ENCODE data around the gene KLHDC9.

Gene KLHDC9

DNA sequence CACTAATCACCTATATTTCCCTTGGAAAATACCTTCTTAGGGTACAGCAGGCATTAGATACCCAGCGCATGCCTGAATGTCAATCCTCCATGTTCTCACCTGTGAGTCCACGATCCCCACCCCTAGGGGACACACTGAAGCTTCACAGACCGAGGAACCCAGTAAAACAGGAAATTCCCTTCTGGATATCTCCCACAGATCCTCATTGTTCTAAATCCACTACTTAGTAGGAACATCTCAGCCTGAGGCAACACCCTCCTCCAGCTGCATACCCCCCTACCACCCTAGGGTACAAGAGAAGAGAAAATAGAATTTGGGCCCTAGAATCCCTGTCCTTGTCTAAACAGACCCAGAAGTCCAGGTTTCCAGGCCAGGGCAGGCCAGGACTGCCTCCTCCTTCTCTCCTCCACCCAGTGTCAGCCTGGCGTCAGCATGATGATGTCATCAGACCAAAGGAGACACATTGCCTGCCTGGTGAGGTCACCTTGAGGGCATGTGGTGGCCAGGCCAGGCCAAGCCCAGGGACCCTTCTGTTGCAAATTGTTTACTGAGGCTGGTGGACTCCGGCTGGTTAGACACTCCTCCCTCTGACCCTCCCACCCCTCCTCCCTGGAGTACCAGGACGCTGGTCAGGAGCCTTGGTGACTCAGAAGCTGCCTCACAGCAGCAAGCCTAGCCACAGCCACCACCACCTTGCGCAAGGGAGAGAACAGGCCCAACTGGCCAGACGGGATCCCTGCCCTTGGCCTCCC is 15.0 kb upstream of the KLHDC9 start:
- no peaks in the 10 kb centered on the region for H3K9me3 ChIP-seq (ENCODE audit: control insufficient read depth, insufficient read depth, low read length)
- no peak overlapping the region for H3K9ac ChIP-seq (ENCODE audit: low read depth, low read length)
- no peaks in the 10 kb centered on the region for H3K36me3 ChIP-seq (ENCODE audit: insufficient read depth, low read length)
- peaks cover 21% of the 10 kb centered on the region; the same call in 1 of the 2 replicates for H3K4me1 ChIP-seq (ENCODE audit: insufficient read depth, low read length)

DNA sequence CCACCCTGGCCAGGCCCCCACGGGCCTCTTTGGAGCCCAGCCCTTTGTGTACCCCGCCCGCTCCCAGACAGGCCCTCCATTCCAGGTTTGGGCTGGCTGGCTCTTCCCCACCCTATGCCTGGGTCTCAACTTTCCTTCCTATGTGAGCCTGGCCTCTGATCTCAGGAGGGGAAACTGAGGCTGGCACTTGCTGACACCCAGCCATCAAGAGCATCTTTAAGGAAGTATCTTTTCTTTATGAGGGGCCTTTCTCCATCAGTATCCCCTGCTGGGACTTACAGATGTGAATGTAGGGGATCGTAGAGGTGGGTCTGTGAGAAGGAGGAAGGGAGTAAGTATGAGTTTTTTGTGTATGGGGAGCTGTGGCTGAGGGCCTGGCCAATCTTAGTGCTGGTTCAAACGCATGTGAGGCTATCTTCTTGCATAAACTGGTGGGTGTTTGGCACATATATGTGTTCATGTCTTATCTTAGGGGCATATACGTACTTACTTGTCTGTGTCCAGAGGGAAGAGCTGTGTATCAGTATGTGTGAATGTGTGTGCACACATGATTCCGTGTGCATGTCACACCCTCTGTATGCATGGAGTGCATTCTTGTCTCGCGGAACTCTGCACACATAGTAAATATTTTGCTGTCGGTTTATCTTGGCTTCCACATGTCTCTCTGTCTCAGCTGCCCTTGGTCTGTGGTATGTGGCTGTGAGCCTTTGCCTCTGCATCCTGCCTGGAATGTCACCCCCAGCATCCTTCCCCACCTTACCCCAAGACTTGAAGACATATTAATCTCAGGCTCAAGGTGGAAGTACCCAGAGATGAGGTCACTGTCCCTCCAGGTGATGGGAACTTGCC is 14.2 kb upstream of the KLHDC9 start:
- peaks cover 21% of the 10 kb centered on the region; the same call in 1 of the 2 replicates for H3K4me1 ChIP-seq (ENCODE audit: insufficient read depth, low read length)
- H3K9me3 ChIP-seq (ENCODE audit: control insufficient read depth, insufficient read depth, low read length), result no peaks in the 10 kb centered on the region
- no peaks in the 10 kb centered on the region for H3K36me3 ChIP-seq (ENCODE audit: insufficient read depth, low read length)
- H3K9ac ChIP-seq (ENCODE audit: low read depth, low read length), result no peak overlapping the region

- Histone ChIP-seq H3K4me1 (ENCODE audit: insufficient read depth, low read length) (peaks cover 21% of the 10 kb centered on the region; the same call in 1 of the 2 replicates), H3K9me3 (ENCODE audit: control insufficient read depth, insufficient read depth, low read length) (no peaks in the 10 kb centered on the region), H3K9ac (ENCODE audit: low read depth, low read length) (no peak overlapping the region), H3K36me3 (ENCODE audit: insufficient read depth, low read length) (no peaks in the 10 kb centered on the region)
Measured at GRCh38 chr1:161084597-161084988, 13.6 kb upstream of the KLHDC9 start.

GRCh38 chr1:161085165-161085564 is 13.0 kb upstream of the KLHDC9 start:
- Histone ChIP-seq H3K9ac (ENCODE audit: low read depth, low read length) (no peak overlapping the region), H3K4me1 (ENCODE audit: insufficient read depth, low read length) (peaks cover 21% of the 10 kb centered on the region; the same call in 1 of the 2 replicates), H3K9me3 (ENCODE audit: control insufficient read depth, insufficient read depth, low read length) (no peaks in the 10 kb centered on the region), H3K36me3 (ENCODE audit: insufficient read depth, low read length) (no peaks in the 10 kb centered on the region)

- Histone ChIP-seq H3K4me1 (ENCODE audit: insufficient read depth, low read length) (peaks cover 21% of the 10 kb centered on the region; the same call in 1 of the 2 replicates), H3K9me3 (ENCODE audit: control insufficient read depth, insufficient read depth, low read length) (no peaks in the 10 kb centered on the region), H3K9ac (ENCODE audit: low read depth, low read length) (no peak overlapping the region), H3K36me3 (ENCODE audit: insufficient read depth, low read length) (no peaks in the 10 kb centered on the region)
Measured at GRCh38 chr1:161086457-161086856, 11.7 kb upstream of the KLHDC9 start.

GRCh38 chr1:161088587-161089110 is 9.5 kb upstream of the KLHDC9 start:
- Histone ChIP-seq H3K9ac (ENCODE audit: low read depth, low read length) (no peak overlapping the region), H3K4me1 (ENCODE audit: insufficient read depth, low read length) (peaks cover 16% of the 10 kb centered on the region; the same call in 1 of the 2 replicates), H3K9me3 (ENCODE audit: control insufficient read depth, insufficient read depth, low read length) (no peaks in the 10 kb centered on the region), H3K36me3 (ENCODE audit: insufficient read depth, low read length) (no peaks in the 10 kb centered on the region)

GRCh38 chr1:161089251-161089924 is 8.8 kb upstream of the KLHDC9 start, which contains the start of gene NECTIN4:
NECTIN4 (minus strand) TSS chr1:161089558; CDS start chr1:161089296, 262 bp downstream.
- no peaks in the 10 kb centered on the region for H3K9me3 ChIP-seq (ENCODE audit: control insufficient read depth, insufficient read depth, low read length)
- no peak within 1 kb of the TSS for H3K9ac ChIP-seq (ENCODE audit: low read depth, low read length)
- peaks cover 13% of the 10 kb centered on the region; the same call in 1 of the 2 replicates for H3K4me1 ChIP-seq (ENCODE audit: insufficient read depth, low read length)

DNA sequence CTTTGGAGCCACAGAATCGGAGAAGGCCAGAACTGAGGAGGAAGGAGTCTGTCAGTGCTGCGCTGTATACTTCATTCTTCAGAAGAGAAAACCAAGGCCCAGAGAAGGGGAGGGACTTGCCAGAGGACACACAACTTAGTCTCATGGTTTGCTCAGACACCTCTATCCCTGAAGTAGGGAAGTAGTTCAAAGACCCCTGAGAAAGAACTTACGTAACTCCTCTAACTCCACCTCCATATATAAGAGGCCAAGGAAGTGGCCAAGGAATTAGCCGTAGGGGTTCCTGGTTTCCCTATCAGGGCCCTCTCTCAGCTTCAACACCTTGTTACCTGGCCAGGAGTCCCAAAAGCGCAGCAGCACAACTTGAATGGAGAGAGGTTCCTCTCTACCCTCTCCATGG is 8.2 kb upstream of the KLHDC9 start:
- Histone ChIP-seq H3K9me3 (ENCODE audit: control insufficient read depth, insufficient read depth, low read length) (no peaks in the 10 kb centered on the region), H3K4me1 (ENCODE audit: insufficient read depth, low read length) (peaks cover 9% of the 10 kb centered on the region; the same call in 1 of the 2 replicates), H3K36me3 (ENCODE audit: insufficient read depth, low read length) (no peaks in the 10 kb centered on the region), H3K9ac (ENCODE audit: low read depth, low read length) (no peak overlapping the region)

More at GRCh38 chr1:161089251-161089924, 8.8 kb upstream of the KLHDC9 start, which contains the start of gene NECTIN4:
- H3K36me3 ChIP-seq (ENCODE audit: insufficient read depth, low read length), result no peaks in the 10 kb centered on the region

- peaks cover 5% of the 10 kb centered on the region; the same call in 1 of the 2 replicates for H3K4me1 ChIP-seq (ENCODE audit: insufficient read depth, low read length)
- H3K9ac ChIP-seq (ENCODE audit: low read depth, low read length), result no peak overlapping the region
- H3K36me3 ChIP-seq (ENCODE audit: insufficient read depth, low read length), result no peaks in the 10 kb centered on the region
- no peaks in the 10 kb centered on the region for H3K9me3 ChIP-seq (ENCODE audit: control insufficient read depth, insufficient read depth, low read length)
Measured at GRCh38 chr1:161090617-161091016, 7.5 kb upstream of the KLHDC9 start.

DNA sequence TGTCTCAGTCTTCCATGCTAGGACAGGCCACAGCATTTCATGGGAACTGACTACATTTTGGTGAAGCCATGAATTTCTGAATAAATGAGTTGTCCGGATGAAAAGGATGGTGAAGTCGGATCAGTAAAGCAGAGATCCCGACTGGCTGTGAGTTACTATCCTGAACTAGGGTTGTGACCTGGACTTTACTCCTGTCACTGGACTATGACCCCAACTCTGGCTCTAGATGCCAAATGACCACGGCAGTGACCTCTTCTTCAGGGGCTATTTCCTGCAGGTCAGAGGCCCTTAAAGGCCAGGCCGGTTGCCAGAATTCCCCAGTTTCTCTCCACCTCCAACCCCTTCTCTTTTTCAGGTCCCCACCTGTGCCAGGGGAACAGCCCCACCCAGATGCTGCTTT is 7.1 kb upstream of the KLHDC9 start:
- H3K9me3 ChIP-seq (ENCODE audit: control insufficient read depth, insufficient read depth, low read length), result no peaks in the 10 kb centered on the region
- H3K9ac ChIP-seq (ENCODE audit: low read depth, low read length), result no peak overlapping the region
- H3K4me1 ChIP-seq (ENCODE audit: insufficient read depth, low read length), result peaks cover 1% of the 10 kb centered on the region; the same call in 1 of the 2 replicates
- H3K36me3 ChIP-seq (ENCODE audit: insufficient read depth, low read length), result no peaks in the 10 kb centered on the region

DNA sequence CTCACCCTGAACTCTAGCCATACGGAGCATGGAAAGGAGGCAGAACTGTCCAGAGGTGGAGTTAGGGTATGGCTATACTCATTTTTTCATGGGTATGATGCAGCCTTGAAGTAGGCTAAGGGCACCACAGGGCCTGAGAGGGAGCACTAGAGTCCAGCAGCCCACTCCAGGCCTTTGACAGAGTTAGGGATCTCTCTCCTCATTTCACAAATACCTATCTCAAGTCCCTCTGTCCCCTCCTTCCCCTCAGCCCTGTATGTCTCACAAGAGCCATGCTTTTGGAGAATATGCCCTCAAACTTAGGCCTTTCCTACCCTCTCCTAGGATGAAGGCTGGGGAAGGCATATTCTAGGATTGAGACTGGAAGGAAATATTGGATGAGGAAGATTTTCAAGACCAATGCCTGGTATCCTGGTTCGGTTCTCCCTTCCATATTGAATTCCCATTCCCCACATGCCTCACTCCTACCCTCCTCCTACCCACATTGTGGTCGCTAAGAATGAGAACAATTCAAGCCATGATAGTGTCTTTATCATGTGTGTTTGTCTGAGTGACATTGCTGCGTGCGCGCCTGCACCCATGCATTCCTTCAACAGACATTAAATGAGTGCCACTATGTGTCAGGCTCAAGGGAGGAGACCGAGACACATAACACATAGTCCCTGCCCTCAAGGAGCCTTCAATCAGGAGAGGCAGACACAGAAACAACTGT is 6.2 kb upstream of the KLHDC9 start:
- H3K4me1 ChIP-seq (ENCODE audit: insufficient read depth, low read length), result no peaks in the 10 kb centered on the region; the same call in 1 of the 2 replicates
- H3K9ac ChIP-seq (ENCODE audit: low read depth, low read length), result no peak overlapping the region
- H3K36me3 ChIP-seq (ENCODE audit: insufficient read depth, low read length), result no peaks in the 10 kb centered on the region
- no peaks in the 10 kb centered on the region for H3K9me3 ChIP-seq (ENCODE audit: control insufficient read depth, insufficient read depth, low read length)

DNA sequence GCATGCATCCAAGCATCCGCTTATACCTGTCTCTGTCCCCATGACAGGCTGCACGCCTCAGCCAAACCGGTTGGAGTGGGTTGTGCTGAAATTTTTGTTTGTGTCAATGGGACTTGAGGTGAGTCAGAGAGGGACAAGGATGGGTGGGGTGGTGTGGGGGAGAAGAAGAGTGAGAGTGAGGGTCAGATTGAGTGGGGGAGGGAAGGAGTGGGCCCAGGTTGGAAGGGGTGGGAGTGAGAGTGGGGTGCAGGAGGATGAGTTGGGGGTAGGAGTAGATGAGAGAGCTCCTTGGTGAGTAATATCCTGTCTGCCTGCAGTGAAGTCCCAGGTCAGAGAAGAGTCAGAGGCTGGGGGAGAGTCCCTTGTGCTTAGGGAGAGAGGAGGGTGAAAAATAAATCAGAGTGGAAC is 5.5 kb upstream of the KLHDC9 start:
- H3K36me3 ChIP-seq (ENCODE audit: insufficient read depth, low read length), result no peaks in the 10 kb centered on the region
- H3K9ac ChIP-seq (ENCODE audit: low read depth, low read length), result no peak overlapping the region
- no peaks in the 10 kb centered on the region for H3K9me3 ChIP-seq (ENCODE audit: control insufficient read depth, insufficient read depth, low read length)
- H3K4me1 ChIP-seq (ENCODE audit: insufficient read depth, low read length), result no peaks in the 10 kb centered on the region; the same call in 1 of the 2 replicates

- Histone ChIP-seq H3K36me3 (ENCODE audit: insufficient read depth, low read length) (no peaks in the 10 kb centered on the region), H3K9ac (ENCODE audit: low read depth, low read length) (no peak overlapping the region), H3K4me1 (ENCODE audit: insufficient read depth, low read length) (no peaks in the 10 kb centered on the region), H3K9me3 (ENCODE audit: control insufficient read depth, insufficient read depth, low read length) (no peaks in the 10 kb centered on the region)
Measured at GRCh38 chr1:161094481-161094880, 3.7 kb upstream of the KLHDC9 start.
